Lung (tissue), 12 donors: ENCODE measurements around the gene AKAP6. TPM values are rescaled to one million over a fixed set of nuclear protein-coding genes. Genes with fewer than 3 reads are reported as not detected.

ENCODE experiments used
- ATAC-seq: fragments of 200-7000 bp; cut with Tn5 transposase; one replicate; pipeline ENCODE4 v1.9.1; 2020; ENCODE audit warnings: moderate number of reproducible peaks; ENCODE audit not compliant: insufficient read depth, low FRiP score
- DNase-seq, 3 donors: peaks; one replicate each; pipeline ENCODE4 v3.0.0-alpha.2; 2013 to 2017
- H3K27ac ChIP-seq, 2 donors: one replicate each; pipeline ENCODE4 v1.5.1; 2013; ENCODE audit warnings: mild to moderate bottlenecking in 2 of 2, moderate library complexity in 2 of 2, control low read depth in 1 of 2, inconsistent platforms in 1 of 2, low read depth in 1 of 2, low read length in 1 of 2
- H3K27me3 ChIP-seq, 3 donors: one replicate each; pipeline ENCODE4 v1.5.1; 2013; ENCODE audit warnings: low read length in 2 of 3; ENCODE audit not compliant: control insufficient read depth in 3 of 3, insufficient read depth in 3 of 3
- H3K36me3 ChIP-seq, 4 donors: one replicate each; pipeline ENCODE4 v1.5.1; 2013; ENCODE audit warnings: low read length in 4 of 4, mild to moderate bottlenecking in 1 of 4, moderate library complexity in 1 of 4; ENCODE audit not compliant: control insufficient read depth in 4 of 4, insufficient read depth in 4 of 4
- H3K4me1 ChIP-seq, 5 donors: one replicate each; pipeline ENCODE4 v1.5.1; 2013; ENCODE audit warnings: low read length in 5 of 5, mild to moderate bottlenecking in 2 of 5, moderate library complexity in 1 of 5; ENCODE audit not compliant: control insufficient read depth in 5 of 5, insufficient read depth in 5 of 5
- H3K4me3 ChIP-seq: one replicate; pipeline ENCODE4 v1.5.1; 2013; ENCODE audit warnings: mild to moderate bottlenecking, control low read depth, moderate library complexity
- H3K9ac ChIP-seq, 2 donors: one replicate each; pipeline ENCODE4 v1.5.1; 2013; ENCODE audit warnings: low read length in 2 of 2, control low read depth in 1 of 2; ENCODE audit not compliant: insufficient read depth in 1 of 2
- H3K9me3 ChIP-seq, 4 donors: one replicate each; pipeline ENCODE4 v1.5.1; 2013; ENCODE audit warnings: low read length in 3 of 4, mild to moderate bottlenecking in 1 of 4, moderate library complexity in 1 of 4; ENCODE audit not compliant: control insufficient read depth in 4 of 4, insufficient read depth in 3 of 4
- WGBS, 2 donors: extraction: QIAGEN DNeasy Blood & Tissue Kit; methylation state at CpG; one replicate each; pipeline ENCODE4 v1.1.7; 2013; 5-methylcytosine and 5-hydroxymethylcytosine counted together
- polyA plus RNA-seq, 2 donors: library from polyadenylated mRNA; stranded (reverse); fragments of 200-250 nt; gene quantifications; one replicate each; pipeline ENCODE4 v1.2.1, GENCODE V29; 2013
- total RNA-seq, 2 donors: library from RNA; depleted of rRNA in 1 of 2; stranded (reverse); fragments of >200 nt in 1 of 2; gene quantifications; one replicate each; pipeline ENCODE4 v1.2.1, GENCODE V29; 2014 to 2021
- TF ChIP-seq, protein P1 (sequence below): IDR thresholded peaks from 2 replicates; pipeline ENCODE4 v1.5.1; 2012; ENCODE audit warnings: mild to moderate bottlenecking; ENCODE audit errors: control extremely low read depth, extremely low read depth
- donor health status: control.
- donor health status: control.
- donor health status: Bipolar disorder and iron deficiency.
- donor health status: healthy.
- donor health status: DM: yes; HTN: yes; CAD: no.

Gene AKAP6
- total and polyA plus RNA-seq, 4 donors: 1.5 to 27.1 (median 7.7) TPM

DNA sequence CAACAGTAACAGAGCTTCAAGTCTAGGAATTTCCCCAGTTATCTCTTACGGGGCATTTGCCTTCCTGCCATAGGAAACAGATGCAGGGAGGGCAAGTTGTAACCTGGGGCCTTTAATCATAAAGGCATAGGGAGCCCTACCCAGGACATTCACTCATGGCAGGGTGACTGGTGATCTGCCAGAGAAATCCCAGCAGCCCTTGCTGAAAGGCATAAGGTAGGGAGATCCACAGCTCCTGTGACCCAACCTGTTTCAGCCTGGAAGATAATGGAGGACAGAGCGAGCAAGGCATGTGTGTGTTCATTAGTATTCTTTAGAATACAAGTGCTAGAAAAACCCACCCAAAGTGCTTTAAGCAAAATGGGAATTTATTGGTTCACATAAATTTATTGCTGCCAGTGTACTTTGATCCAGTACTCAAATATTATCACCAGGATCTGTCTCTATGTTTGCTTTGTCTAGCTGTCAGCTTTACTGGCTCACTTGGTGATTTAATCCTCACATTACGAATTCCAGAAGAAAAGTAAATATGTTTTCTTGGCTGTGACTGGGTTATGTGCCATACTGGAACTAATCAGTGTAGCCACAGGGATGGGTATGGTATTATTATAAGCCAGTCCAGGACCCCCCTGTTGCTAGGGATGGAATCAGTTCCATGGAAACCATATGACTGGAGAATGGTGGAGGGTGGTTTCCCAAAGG lies 21.1 kb upstream of the AKAP6 start:
- Histone ChIP-seq H3K27ac (no peak overlapping the region), H3K36me3 (no peaks in the 10 kb centered on the region), H3K4me1 (peaks cover 0 to 2% (median 0%) of the 10 kb centered on the region in 5 donors), H3K4me3 (no peak overlapping the region), H3K27me3 (no peaks in the 10 kb centered on the region), H3K9ac (no peak overlapping the region), H3K9me3 (no peaks in the 10 kb centered on the region)
- 76 to 80% methylated on average over 3 of the region's 3 CpGs for WGBS, 2 donors
- ATAC-seq: no peak
- TF ChIP-seq, protein P1, sequence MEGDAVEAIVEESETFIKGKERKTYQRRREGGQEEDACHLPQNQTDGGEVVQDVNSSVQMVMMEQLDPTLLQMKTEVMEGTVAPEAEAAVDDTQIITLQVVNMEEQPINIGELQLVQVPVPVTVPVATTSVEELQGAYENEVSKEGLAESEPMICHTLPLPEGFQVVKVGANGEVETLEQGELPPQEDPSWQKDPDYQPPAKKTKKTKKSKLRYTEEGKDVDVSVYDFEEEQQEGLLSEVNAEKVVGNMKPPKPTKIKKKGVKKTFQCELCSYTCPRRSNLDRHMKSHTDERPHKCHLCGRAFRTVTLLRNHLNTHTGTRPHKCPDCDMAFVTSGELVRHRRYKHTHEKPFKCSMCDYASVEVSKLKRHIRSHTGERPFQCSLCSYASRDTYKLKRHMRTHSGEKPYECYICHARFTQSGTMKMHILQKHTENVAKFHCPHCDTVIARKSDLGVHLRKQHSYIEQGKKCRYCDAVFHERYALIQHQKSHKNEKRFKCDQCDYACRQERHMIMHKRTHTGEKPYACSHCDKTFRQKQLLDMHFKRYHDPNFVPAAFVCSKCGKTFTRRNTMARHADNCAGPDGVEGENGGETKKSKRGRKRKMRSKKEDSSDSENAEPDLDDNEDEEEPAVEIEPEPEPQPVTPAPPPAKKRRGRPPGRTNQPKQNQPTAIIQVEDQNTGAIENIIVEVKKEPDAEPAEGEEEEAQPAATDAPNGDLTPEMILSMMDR: no peak
- no peak for DNase-seq

DNA sequence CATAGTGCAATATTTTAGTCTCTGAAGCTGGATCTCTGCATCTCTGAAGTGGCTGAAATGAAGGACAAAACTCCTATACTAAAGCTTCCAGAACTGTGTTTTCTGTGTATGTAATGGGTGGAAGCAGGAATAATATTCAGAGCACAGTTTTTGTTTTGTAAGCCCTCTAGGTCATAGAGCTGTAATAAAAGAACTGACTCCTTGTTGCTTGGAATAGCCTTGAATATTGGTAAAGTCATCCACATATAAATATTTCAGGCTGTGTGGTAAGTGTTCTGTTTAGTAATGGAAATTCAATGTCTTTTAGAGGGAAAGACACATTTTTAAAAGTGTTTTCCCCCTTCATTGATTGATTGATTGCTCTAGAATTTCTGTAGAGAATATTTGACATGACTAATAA lies 18.2 kb upstream of the AKAP6 start:
- H3K9me3 ChIP-seq: no peaks in the 10 kb centered on the region

DNA sequence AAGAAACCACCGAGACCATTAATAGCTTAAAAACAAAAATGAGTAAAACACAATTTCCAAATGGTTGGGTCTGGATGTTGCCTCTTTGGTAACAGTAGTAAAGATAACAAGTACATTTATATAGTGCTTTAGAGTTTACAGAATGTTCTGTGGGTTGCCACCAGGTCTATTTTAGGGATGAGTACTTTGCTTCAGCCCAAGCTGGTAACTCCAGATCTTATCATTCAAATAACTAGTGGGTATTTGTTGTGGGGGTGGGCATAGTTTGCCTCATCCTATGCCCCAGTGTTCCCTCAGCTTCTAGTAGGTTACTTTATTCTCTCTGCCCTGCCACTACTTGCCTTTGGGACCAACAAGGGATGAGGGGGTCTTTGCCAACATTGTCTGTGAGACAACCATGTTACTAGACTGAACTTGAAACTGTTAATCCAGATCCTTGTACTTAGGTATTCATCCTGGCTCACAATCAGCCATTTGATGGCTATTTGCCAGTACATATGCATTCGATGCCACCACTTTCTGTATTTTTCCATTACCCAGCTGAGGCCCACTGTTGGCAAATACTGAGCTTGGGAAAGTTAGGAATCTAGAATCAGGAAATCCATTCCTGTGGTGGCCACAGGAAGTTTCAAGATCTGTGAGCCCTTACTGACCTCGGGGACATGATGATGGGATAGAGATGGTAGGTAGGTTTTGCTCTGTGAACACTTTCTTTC lies 17.6 kb upstream of the AKAP6 start:
- WGBS, 2 donors: 74 to 80% methylated on average over 3 of the region's 3 CpGs
- ATAC-seq: no peak
- Histone ChIP-seq H3K9me3 (no peaks in the 10 kb centered on the region), H3K27me3 (no peaks in the 10 kb centered on the region), H3K9ac (no peak overlapping the region), H3K4me1 (no peaks in the 10 kb centered on the region), H3K36me3 (no peaks in the 10 kb centered on the region), H3K4me3 (no peak overlapping the region), H3K27ac (no peak overlapping the region)
- peak in 1 of 3 donors; percentile 2 for DNase-seq
- TF ChIP-seq, protein P1: no peak

More for the DNA sequence above, 18.2 kb upstream of the AKAP6 start:
- no peak for ATAC-seq
- no peaks in the 10 kb centered on the region for H3K27me3 ChIP-seq
- TF ChIP-seq, protein P1: no peak
- no peak for DNase-seq
- H3K4me3 ChIP-seq: no peak overlapping the region
- H3K27ac ChIP-seq: no peak overlapping the region
- H3K9ac ChIP-seq: no peak overlapping the region
- H3K36me3 ChIP-seq: no peaks in the 10 kb centered on the region
- no peaks in the 10 kb centered on the region for H3K4me1 ChIP-seq
